ENCODE results near the gene KCNQ5.

The KCNQ5 gene

GRCh38 chr6:72640615-72640930 is 18.7 kb downstream of the KCNQ5 start:
- no peak for DNase-seq

DNA sequence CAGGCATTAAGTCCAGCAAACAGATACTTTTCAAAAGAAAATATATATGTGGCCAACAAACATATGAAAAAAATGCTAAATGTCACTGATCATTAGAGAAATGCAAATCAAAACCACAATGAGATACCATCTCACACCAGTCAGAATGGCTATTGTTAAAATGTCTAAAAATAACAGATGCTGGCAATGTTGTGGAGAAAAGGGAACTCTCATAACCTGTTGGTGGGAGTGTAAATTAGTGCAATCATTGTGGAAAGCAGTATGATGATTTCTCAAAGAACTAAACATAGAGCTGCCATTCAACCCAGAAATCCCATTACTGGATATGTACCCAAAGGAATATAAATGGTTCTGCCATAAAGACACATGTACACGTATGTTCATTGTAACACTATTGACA is 20.6 kb downstream of the KCNQ5 start:
- DNase-seq, result no peak

GRCh38 chr6:72643214-72643613 is 21.4 kb downstream of the KCNQ5 start:
- no peak for DNase-seq

GRCh38 chr6:72646604-72647485 is 25.0 kb downstream of the KCNQ5 start:
- DNase-seq, result no peak

DNA sequence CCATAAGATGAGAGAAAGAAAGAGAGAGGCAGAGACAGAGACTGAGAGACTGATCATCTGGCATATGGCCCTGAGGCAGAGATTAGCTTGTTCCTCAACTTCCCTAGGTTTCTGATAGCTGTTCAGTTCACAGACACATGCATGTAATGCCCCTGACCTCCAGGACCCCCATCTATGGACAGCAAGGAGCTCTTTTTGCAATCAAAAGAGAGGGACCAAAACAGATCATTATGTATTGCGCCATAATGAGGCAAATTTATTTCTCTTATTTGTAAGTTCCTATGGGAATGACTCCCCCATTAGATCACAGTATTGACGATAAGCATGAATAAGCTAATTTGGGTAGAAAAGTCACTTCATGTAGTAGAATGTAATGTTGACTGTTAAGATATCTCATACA is 25.6 kb downstream of the KCNQ5 start:
- DNase-seq, result no peak

DNA sequence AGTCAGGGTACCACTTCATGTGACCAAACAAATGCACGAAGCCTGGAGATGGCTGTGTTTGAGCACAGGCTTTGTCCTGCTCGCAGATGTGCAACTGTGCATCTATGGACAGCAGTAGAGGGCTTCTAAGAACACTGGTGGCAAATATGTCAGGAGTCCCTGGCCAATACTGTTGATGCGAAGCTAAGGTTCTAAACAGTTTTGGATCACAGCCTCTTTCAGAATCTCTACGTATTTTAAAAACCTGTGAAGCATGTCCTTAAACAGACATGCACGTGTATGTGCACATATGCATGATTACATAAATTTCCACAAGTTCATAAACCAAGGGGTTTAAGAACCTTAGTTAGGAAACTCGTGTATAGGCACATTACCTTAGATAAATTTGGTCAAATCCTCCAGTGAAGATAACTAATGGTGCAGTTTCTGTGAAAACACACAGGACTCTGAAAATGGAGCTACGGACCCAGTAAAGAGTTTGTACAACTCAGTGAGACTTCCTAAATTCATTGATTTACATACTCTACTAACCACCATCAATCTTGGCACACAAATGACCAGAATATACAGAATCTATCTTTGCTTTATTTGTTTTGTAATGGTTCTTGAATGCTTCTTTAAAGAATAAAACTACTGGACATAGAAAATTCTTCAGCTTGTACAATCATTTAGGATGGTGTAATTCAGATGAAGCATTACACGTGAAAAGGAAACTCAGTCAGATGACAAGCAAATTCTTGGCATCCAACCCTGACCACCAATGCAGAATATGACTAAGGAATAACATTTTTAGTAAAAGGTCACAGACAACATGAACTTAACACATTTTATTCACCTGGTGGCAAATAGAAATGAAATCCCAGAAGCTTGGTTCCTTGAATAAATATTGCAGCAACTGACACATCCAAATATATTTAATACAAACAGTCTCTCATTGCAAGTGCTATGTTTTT is 27.4 kb downstream of the KCNQ5 start:
- no peak for DNase-seq

- DNase-seq, result no peak
Observed at GRCh38 chr6:72650081-72650745, 28.3 kb downstream of the KCNQ5 start.

- no peak for DNase-seq
Observed at GRCh38 chr6:72651174-72651573, 29.3 kb downstream of the KCNQ5 start.

DNA sequence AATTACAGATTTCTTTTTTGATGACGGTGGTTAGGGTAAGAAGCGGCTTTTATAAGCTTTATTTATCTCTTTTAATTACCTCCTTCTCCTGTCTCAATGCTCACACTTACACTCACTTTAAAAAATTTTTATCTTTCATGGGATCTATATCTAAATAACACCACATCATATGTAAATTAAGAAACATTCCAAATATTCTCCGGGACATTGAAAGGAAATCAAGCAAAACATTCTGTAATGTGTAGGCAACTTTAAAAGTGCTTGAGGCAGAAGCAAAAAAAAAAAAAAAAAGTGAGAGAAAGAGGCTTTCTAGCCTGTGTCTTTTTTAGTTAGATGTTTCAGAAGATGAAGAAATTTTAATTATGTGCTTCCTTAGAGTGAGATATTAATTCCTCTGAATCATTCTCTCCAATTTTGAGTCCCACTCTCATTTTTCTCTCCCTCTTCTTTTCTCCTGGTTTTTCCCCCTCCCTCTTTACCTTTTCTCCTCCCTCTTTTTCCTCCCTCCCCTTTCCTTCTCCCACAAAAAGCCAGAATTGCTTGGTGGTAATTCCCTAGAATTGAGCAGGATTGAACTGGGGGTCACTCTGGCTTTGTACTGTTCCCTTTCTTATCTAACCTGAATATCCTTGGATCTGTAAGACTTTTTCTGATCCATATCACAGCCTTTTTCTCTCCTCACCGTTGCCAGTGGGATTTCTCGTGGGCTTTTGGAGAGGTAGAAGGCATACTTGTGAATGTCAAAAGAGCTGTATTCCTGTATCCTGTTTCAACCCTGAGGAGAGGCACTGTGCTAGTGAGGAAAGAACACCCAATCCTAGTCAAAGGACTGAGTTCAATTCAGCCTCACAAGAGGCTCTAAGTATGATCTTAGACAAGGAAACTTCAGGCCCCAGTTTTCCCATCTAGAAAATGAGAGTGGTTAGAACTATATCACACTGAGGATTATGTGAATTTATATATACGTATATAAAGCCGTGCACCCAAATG is 30.4 kb downstream of the KCNQ5 start:
- DNase-seq, result no peak

- no peak for DNase-seq
Observed at GRCh38 chr6:72653026-72653425, 31.2 kb downstream of the KCNQ5 start.

DNA sequence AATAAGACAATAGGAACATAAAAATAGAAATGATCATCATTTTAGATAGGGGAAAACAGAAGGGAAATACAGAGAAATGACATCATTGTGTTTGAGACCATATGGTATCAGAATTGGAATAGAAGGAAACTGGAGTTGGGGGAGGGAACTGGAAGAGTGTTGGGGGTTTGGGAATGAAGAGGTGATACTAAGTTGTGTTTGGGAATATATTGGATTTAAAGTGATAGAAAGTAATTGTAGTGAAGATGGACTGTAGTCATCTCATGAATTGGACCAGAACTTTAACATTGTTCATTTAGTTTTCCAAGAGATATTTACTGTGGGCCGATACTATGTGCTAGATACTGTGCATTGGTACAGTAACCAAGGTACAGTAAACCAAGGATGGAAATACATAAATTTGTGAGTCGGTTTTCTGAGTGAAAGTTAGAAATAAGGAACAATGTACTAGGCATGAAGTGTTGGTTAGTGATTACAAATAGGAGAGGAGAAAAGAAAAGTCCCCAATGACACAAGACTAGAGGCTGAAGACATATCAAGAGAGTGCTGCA is 32.3 kb downstream of the KCNQ5 start:
- DNase-seq, result no peak

DNA sequence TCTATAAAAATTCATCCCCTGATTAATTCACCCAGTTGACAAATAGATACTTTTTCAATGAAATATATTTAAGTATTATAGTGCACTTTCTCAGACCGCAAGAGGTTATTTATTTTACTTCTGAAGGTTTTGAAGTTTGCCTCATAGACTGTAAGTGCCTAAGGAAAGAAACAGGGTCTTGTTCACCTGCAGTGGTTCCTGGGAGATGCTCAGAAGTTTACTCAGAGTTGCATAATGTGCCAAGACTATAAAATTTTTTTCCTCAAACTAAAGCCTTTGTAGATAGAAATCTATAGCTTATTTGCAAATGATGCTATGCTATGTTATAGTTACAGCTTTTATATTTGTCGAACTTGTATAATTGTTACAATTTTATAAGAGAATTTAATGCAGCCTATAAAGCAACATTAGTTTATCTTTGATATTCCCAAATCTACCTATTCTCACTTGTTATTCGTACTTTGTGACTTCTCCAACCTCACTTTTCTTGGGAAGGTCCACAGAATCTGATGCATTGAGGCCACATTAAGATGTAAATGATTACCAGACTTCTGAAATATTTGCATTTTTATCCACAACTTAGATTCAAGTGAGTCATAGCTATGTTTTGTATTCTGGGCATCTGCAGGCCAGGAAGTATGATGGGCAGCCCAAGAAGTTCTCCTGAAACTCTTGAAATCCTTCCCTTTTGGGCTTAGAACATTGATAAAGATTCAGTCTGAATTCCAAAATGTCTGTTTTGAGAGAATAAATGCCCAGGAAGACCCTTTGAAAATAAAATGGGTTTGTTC is 35.7 kb downstream of the KCNQ5 start:
- DNase-seq, result no peak

- DNase-seq, result no peak
Observed at GRCh38 chr6:72659754-72660153, 37.9 kb downstream of the KCNQ5 start.

DNA sequence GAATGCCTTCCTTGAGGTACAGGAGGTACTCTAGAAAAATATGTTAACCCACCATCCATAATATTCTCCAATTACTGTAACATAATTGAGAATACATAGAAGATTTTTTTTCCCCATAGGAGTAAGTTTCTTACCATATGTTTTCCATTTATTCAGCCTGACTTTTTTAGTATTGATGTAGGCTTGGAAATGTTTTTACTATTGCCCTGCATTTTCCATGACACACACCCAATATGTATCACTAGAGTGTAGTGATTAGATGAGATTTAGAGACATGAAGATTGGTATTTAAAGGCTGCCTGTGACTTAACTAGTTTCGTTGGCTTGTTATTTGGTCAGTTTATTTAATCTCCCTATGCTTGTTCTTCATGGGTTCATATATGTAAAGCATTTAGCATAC is 39.5 kb downstream of the KCNQ5 start:
- no peak for DNase-seq

DNA sequence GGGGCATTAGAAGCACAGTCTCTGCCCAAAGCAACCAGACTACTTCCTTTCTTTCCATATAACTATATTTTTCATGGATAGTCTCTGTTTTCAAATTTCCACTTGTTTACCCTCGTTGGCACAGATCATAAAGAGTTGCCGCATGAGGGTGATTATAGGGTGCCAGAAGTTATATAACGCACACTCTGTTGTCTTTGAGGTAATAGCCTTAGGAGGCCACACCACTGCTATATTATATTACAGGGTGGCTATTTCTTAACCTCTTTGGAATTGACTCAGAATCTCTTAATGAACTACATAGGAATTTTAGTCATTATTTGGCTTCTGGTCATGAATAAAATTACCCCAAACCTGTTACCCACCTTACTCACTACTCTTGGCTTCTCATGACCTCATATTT is 43.7 kb downstream of the KCNQ5 start:
- no peak for DNase-seq

DNA sequence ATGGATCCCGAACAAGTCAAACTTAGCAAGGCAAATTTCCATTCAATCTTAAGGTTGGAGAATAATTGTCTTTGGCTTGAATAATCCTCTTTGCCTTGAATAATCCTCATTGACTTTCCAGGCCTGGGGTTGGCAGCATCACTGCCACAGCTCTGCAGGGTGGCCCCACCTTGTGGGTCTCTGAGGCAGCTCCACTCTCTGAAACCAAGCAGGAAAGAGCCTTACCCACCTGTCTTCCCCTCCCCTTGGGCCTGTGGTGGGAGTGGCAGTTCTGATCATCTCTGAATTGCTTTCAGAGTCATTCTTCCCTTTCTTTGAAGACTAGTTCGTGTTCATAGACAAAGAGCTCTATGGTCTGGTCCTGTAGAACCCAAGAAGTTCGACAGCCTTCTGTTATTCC is 47.5 kb downstream of the KCNQ5 start:
- no peak for DNase-seq

DNA sequence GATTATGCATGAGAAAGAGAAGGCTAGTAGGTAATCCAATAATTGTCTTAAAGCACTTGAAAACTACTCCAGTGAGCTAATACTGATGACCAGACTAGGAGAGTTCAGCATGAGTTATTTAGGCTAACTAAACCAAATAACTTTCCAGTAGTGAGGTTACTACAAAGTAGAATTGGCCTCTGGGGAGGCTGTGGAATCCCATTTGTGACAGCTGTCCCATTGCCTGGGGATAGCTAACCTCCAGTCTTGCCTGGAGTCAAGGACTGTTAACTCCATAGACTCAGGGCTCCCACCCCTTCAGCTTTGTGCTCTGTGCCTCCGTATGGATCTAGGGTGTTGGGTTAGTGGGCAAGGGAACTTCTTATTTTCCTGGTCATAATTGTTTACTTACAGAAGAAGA is 51.0 kb downstream of the KCNQ5 start:
- no peak for DNase-seq

- no peak for DNase-seq
Observed at GRCh38 chr6:72674842-72675241, 53.0 kb downstream of the KCNQ5 start.

GRCh38 chr6:72675396-72675795 is 53.5 kb downstream of the KCNQ5 start:
- no peak for DNase-seq

DNA sequence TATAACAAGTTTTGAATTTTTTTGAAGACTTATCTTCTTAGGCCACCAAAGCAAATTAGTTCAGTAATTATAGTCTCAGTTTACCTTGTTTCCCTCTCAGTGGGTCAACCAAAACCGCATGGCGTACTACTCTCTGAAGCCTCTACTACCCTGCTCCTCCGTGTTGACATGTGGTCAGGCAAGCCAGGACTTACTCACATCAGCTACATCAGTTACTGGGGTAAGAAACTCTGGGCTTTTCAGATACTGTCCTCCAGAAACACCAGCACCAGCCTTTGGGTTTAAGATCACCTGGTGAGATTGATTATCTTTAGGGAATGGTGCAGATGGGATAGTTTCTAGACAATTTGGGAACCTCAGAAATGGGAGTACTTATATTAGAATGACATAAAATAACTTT is 55.1 kb downstream of the KCNQ5 start:
- DNase-seq, result no peak

DNA sequence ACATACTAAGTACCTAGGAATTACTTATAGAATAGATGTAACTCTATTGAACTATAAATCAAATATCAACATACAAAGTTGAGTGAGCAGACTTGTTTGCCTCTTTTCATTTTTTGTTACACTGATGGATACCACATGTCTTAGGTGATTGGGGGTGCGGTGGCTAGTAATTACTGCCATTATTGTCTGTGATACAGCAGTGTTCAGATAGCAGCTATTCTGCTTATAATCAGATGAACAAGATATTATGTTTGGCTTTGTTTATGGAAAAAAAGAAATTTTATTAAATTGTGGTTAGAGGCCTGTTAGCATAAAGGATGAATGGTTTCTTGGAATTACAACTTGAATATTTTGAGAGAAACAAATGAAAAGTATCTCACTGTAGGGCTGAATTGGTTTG is 55.9 kb downstream of the KCNQ5 start:
- no peak for DNase-seq
